SK-N-SH treated with all-trans-retinoic acid at 6 μM for 48 hours (cell line): ENCODE results near the gene LMTK2.

ENCODE experiments used
- ATAC-seq: fragments of 200-7000 bp; cut with Tn5 transposase; 3 replicates; pipeline ENCODE4 v1.9.1; 2020; ENCODE audit warnings: mild to moderate bottlenecking, moderate library complexity
- ARNTL ChIP-seq: fragments of 450-650 bp; formaldehyde crosslinking; IDR thresholded peaks from 2 replicates; pipeline ENCODE4 v1.5.0; 2020; ENCODE audit warnings: low read depth, mild to moderate bottlenecking, moderate library complexity, borderline replicate concordance
- BACH2 ChIP-seq: fragments of 250-450 bp; sonication (Bioruptor Pico); IDR thresholded peaks from 2 replicates; pipeline ENCODE4 v1.9.0; 2021; ENCODE audit warnings: mild to moderate bottlenecking, borderline replicate concordance
- CSRNP3 ChIP-seq: fragments of 250-450 bp; sonication (Bioruptor Pico); IDR thresholded peaks from 2 replicates; pipeline ENCODE4 v1.5.1; 2021; ENCODE audit warnings: mild to moderate bottlenecking, moderate library complexity
- ESRRG ChIP-seq: fragments of 250-450 bp; sonication (Bioruptor Pico); IDR thresholded peaks from 2 replicates; pipeline ENCODE4 v1.6.1; 2021; ENCODE audit warnings: mild to moderate bottlenecking
- ISL1 ChIP-seq: fragments of 250-450 bp; sonication (Bioruptor Pico); IDR thresholded peaks from 2 replicates; pipeline ENCODE4 v2.1.2; 2022; ENCODE audit warnings: mild to moderate bottlenecking, moderate library complexity
- OSR1 ChIP-seq: fragments of 250-450 bp; sonication (Bioruptor Pico); IDR thresholded peaks from 2 replicates; pipeline ENCODE4 v1.8.0; 2022; ENCODE audit warnings: moderate library complexity, mild to moderate bottlenecking, inconsistent platforms
- PATZ1 ChIP-seq: fragments of 250-450 bp; sonication (Bioruptor Pico); IDR thresholded peaks from 2 replicates; pipeline ENCODE4 v1.8.0; 2020; ENCODE audit warnings: mild to moderate bottlenecking, moderate library complexity, borderline replicate concordance
- POU6F1 ChIP-seq: fragments of 250-450 bp; sonication (Bioruptor Pico); IDR thresholded peaks from 2 replicates; pipeline ENCODE4 v1.8.0; 2021; ENCODE audit warnings: low read depth, mild to moderate bottlenecking, moderate library complexity, borderline replicate concordance
- RARB ChIP-seq: fragments of 250-450 bp; sonication (Bioruptor Pico); IDR thresholded peaks from 2 replicates; pipeline ENCODE4 v1.8.0; 2021; ENCODE audit warnings: mild to moderate bottlenecking, moderate library complexity
- SNAI2 ChIP-seq: fragments of 250-450 bp; sonication (Bioruptor Pico); IDR thresholded peaks from 2 replicates; pipeline ENCODE4 v1.5.0; 2020; ENCODE audit warnings: mild to moderate bottlenecking, moderate library complexity
- TCF4 ChIP-seq: fragments of 250-450 bp; sonication (Bioruptor Pico); IDR thresholded peaks from 2 replicates; pipeline ENCODE4 v1.8.0; 2021; ENCODE audit warnings: mild to moderate bottlenecking, moderate library complexity, borderline replicate concordance
- TOX ChIP-seq: fragments of 250-450 bp; sonication (Bioruptor Pico); IDR thresholded peaks from 2 replicates; pipeline ENCODE4 v1.8.0; 2021; ENCODE audit warnings: mild to moderate bottlenecking, moderate library complexity, borderline replicate concordance
- TSHZ2 ChIP-seq: fragments of 250-450 bp; sonication (Bioruptor Pico); IDR thresholded peaks from 2 replicates; pipeline ENCODE4 v1.5.0; 2020; ENCODE audit warnings: mild to moderate bottlenecking, moderate library complexity
- ZC3H10 ChIP-seq: fragments of 250-450 bp; sonication (Bioruptor Pico); IDR thresholded peaks from 2 replicates; pipeline ENCODE4 v1.5.1; 2021; ENCODE audit warnings: mild to moderate bottlenecking, moderate library complexity
- ZFP3 ChIP-seq: fragments of 250-450 bp; sonication (Bioruptor Pico); IDR thresholded peaks from 2 replicates; pipeline ENCODE4 v1.5.0; 2020; ENCODE audit warnings: mild to moderate bottlenecking, moderate library complexity
- ZFP30 ChIP-seq: fragments of 450-650 bp; formaldehyde crosslinking; IDR thresholded peaks from 2 replicates; pipeline ENCODE4 v1.5.0; 2022; ENCODE audit warnings: mild to moderate bottlenecking, moderate library complexity
- ZNF565 ChIP-seq: fragments of 450-650 bp; formaldehyde crosslinking; conservative IDR thresholded peaks from 2 replicates; pipeline ENCODE4 v1.5.0; 2020; ENCODE audit warnings: low read depth, mild to moderate bottlenecking, moderate library complexity
- ZNF70 ChIP-seq: fragments of 450-650 bp; formaldehyde crosslinking; IDR thresholded peaks from 2 replicates; pipeline ENCODE4 v1.5.0; 2020; ENCODE audit warnings: mild to moderate bottlenecking, moderate library complexity
- ZNF8 ChIP-seq: fragments of 450-650 bp; formaldehyde crosslinking; IDR thresholded peaks from 2 replicates; pipeline ENCODE4 v1.5.0; 2020; ENCODE audit warnings: mild to moderate bottlenecking, moderate library complexity

The LMTK2 gene

GRCh38 chr7:98115746-98116525 lies 9.3 kb downstream of the LMTK2 start:
- no peak for TF ChIP-seq ZNF565 (CRISPR knock-in tag)
- TF ChIP-seq PATZ1 (CRISPR knock-in tag), result no peak
- TF ChIP-seq POU6F1 (CRISPR knock-in tag), result no peak
- TF ChIP-seq TSHZ2 (CRISPR knock-in tag), result no peak
- TF ChIP-seq ZFP30 (CRISPR knock-in tag), result no peak
- TF ChIP-seq ARNTL (CRISPR knock-in tag), result no peak
- TF ChIP-seq ISL1, result no peak
- TF ChIP-seq ZNF8 (CRISPR knock-in tag), result no peak
- no peak for TF ChIP-seq TOX (CRISPR knock-in tag)
- TF ChIP-seq ZNF70, result no peak
- TF ChIP-seq BACH2 (CRISPR knock-in tag), result no peak
- TF ChIP-seq CSRNP3 (CRISPR knock-in tag), result no peak
- TF ChIP-seq ZC3H10 (CRISPR knock-in tag), result no peak
- no peak for TF ChIP-seq OSR1 (CRISPR knock-in tag)
- TF ChIP-seq RARB (CRISPR knock-in tag), result no peak
- no peak for TF ChIP-seq ESRRG
- no peak for TF ChIP-seq ZFP3 (CRISPR knock-in tag)
- TF ChIP-seq SNAI2 (CRISPR knock-in tag), result no peak
- TF ChIP-seq, all 23 proteins: peak for 0
- no peak for ATAC-seq

- no peak for ATAC-seq
- TF ChIP-seq POU6F1 (CRISPR knock-in tag) (no peak), ESRRG (no peak), RARB (CRISPR knock-in tag) (no peak), ZFP30 (CRISPR knock-in tag) (no peak), ZNF8 (CRISPR knock-in tag) (no peak), ARNTL (CRISPR knock-in tag) (no peak), BACH2 (CRISPR knock-in tag) (no peak), ISL1 (no peak), PATZ1 (CRISPR knock-in tag) (no peak), TCF4 (CRISPR knock-in tag) (no peak), ZNF565 (CRISPR knock-in tag) (no peak), CSRNP3 (CRISPR knock-in tag) (no peak)
These were observed 10.2 kb downstream of the LMTK2 start for GRCh38 chr7:98116656-98117461.
